Upper lobe of right lung (tissue), 1 donor: ENCODE measurements around the gene ATP13A4. TPM values are rescaled to one million over a fixed set of nuclear protein-coding genes. Genes with fewer than 3 reads are reported as not detected.

Experiments used
- ATAC-seq: fragments of 200-7000 bp; cut with Tn5 transposase; one replicate; pipeline ENCODE4 v1.9.1; 2020; ENCODE audit warnings: mild to moderate bottlenecking, moderate library complexity
- DNase-seq: peaks from one replicate; pipeline ENCODE4 v3.0.0-alpha.2; 2020
- H3K27ac ChIP-seq: fragments of 200-600 bp; one replicate; pipeline ENCODE4 v1.8.0; 2022
- H3K27me3 ChIP-seq: fragments of 200-600 bp; one replicate; pipeline ENCODE4 v1.8.0; 2022; ENCODE audit warnings: mild to moderate bottlenecking
- H3K36me3 ChIP-seq: fragments of 200-600 bp; one replicate; pipeline ENCODE4 v1.8.0; 2022
- H3K4me1 ChIP-seq: fragments of 200-600 bp; one replicate; pipeline ENCODE4 v1.8.0; 2022
- H3K4me3 ChIP-seq: fragments of 200-600 bp; one replicate; pipeline ENCODE4 v1.8.0; 2022; ENCODE audit warnings: mild to moderate bottlenecking
- H3K9me3 ChIP-seq: fragments of 200-600 bp; one replicate; pipeline ENCODE4 v1.8.0; 2022
- intact Hi-C: fragments of 100-400 bp; cut with DNase I; formaldehyde crosslinking; loops from one replicate; pipeline ENCODE4 v1.11.0; 2022
- total RNA-seq: library from RNA; stranded (reverse); fragmentation: NEBNext Ultra II Directional; extraction: Animal tissue kit (Norgen Biotek cat#: 25700); gene quantifications from one replicate; pipeline ENCODE4 v1.2.1, GENCODE V29; 2021
- TF ChIP-seq, protein P1 (sequence below): fragments of 200-600 bp; IDR thresholded peaks from one replicate; pipeline ENCODE4 v1.8.0; 2022; ENCODE audit warnings: antibody characterized with exemption
- donor health status: DM: no; HTN: yes; CAD: no; lungs with severe emphysema.

The ATP13A4 gene
- total RNA-seq, 1 donor from 2014 or later = 248 TPM

GRCh38 chr3:193559100-193559499 is 4.4 kb upstream of the ATP13A4 start:
- Histone ChIP-seq H3K36me3 (no peaks in the 10 kb centered on the region), H3K27ac (no peak overlapping the region), H3K4me1 (no peaks in the 10 kb centered on the region), H3K27me3 (no peaks in the 10 kb centered on the region), H3K4me3 (no peak overlapping the region), H3K9me3 (no peaks in the 10 kb centered on the region)
- ATAC-seq (no peak), DNase-seq (no peak)
- TF ChIP-seq, protein P1, sequence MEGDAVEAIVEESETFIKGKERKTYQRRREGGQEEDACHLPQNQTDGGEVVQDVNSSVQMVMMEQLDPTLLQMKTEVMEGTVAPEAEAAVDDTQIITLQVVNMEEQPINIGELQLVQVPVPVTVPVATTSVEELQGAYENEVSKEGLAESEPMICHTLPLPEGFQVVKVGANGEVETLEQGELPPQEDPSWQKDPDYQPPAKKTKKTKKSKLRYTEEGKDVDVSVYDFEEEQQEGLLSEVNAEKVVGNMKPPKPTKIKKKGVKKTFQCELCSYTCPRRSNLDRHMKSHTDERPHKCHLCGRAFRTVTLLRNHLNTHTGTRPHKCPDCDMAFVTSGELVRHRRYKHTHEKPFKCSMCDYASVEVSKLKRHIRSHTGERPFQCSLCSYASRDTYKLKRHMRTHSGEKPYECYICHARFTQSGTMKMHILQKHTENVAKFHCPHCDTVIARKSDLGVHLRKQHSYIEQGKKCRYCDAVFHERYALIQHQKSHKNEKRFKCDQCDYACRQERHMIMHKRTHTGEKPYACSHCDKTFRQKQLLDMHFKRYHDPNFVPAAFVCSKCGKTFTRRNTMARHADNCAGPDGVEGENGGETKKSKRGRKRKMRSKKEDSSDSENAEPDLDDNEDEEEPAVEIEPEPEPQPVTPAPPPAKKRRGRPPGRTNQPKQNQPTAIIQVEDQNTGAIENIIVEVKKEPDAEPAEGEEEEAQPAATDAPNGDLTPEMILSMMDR = no peak
- intact Hi-C loops = no loop called here

DNA sequence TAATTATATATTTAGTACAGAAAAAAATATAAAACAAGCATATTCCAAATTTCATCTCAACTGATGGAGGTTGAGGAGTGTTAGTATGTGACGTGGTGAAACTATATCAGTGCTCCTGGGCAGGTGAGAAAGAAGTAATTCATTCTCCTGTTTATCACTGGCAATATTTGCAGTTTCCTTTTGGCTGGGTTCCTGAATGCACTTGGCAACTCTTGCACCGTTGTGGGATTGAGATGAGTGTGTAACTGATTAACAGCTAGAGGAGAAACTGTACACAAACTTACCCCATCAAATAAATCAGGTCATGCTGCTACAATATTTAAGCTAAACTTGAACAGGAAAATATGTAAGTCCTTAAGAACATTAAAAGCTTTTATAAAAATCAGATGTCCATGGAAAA is 2.1 kb upstream of the ATP13A4 start:
- Histone ChIP-seq H3K4me1 (no peaks in the 10 kb centered on the region), H3K4me3 (no peak overlapping the region), H3K27me3 (no peaks in the 10 kb centered on the region), H3K27ac (no peak overlapping the region), H3K9me3 (no peaks in the 10 kb centered on the region), H3K36me3 (no peaks in the 10 kb centered on the region)
- DNase-seq = no peak
- TF ChIP-seq, protein P1 = no peak
- intact Hi-C loops = no loop called here
- ATAC-seq = peak; percentile 34

GRCh38 chr3:193553586-193553985 is 1.1 kb downstream of the ATP13A4 start:
- TF ChIP-seq, protein P1 = no peak
- intact Hi-C loops = no loop called here

GRCh38 chr3:193552923-193553322 is 1.8 kb downstream of the ATP13A4 start:
- intact Hi-C loops = no loop called here
- peak overlapping the region; percentile 42 for H3K4me3 ChIP-seq
- ATAC-seq = peak; percentile 73

More at GRCh38 chr3:193553586-193553985, 1.1 kb downstream of the ATP13A4 start:
- no peaks in the 10 kb centered on the region for H3K27me3 ChIP-seq
- H3K36me3 ChIP-seq = no peaks in the 10 kb centered on the region
- H3K27ac ChIP-seq = peak overlapping the region; percentile 66
- no peaks in the 10 kb centered on the region for H3K4me1 ChIP-seq
- DNase-seq = no peak
- H3K4me3 ChIP-seq = peak overlapping the region; percentile 42
- no peak for ATAC-seq
- no peaks in the 10 kb centered on the region for H3K9me3 ChIP-seq

GRCh38 chr3:193548406-193548805 is 6.3 kb downstream of the ATP13A4 start:
- Histone ChIP-seq H3K27me3 (no peaks in the 10 kb centered on the region), H3K4me1 (no peaks in the 10 kb centered on the region), H3K36me3 (no peaks in the 10 kb centered on the region), H3K27ac (no peak overlapping the region), H3K4me3 (no peak overlapping the region), H3K9me3 (no peaks in the 10 kb centered on the region)
- intact Hi-C loops = no loop called here
- ATAC-seq = no peak
- TF ChIP-seq, protein P1 = no peak
- DNase-seq = no peak

More at GRCh38 chr3:193552923-193553322, 1.8 kb downstream of the ATP13A4 start:
- TF ChIP-seq, protein P1 = no peak
- Histone ChIP-seq H3K9me3 (no peaks in the 10 kb centered on the region), H3K27ac (peak overlapping the region; percentile 66), H3K27me3 (no peaks in the 10 kb centered on the region), H3K4me1 (no peaks in the 10 kb centered on the region), H3K36me3 (no peaks in the 10 kb centered on the region)
- no peak for DNase-seq

DNA sequence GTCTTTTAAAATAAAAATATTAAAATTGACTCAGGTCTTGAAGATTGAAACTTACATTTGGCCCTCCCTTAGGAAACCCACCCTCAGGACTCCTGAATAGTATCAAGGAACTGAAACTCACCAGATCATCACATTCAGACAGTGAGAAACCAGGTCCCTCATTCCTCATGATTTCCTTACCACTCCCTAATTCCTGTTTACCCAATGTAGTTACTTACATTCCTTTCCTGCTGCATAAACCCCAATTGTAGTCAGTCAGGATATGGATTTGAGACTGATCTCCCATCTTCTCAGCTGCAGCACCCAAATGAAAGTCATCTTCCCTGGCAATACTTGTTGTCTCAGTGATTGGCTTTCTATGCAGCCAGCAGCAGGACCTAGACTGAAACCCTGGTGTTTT is 8.6 kb downstream of the ATP13A4 start:
- Histone ChIP-seq H3K4me1 (no peaks in the 10 kb centered on the region), H3K4me3 (no peak overlapping the region), H3K27me3 (no peaks in the 10 kb centered on the region), H3K36me3 (no peaks in the 10 kb centered on the region), H3K27ac (no peak overlapping the region), H3K9me3 (no peaks in the 10 kb centered on the region)
- intact Hi-C loops = no loop called here
- TF ChIP-seq, protein P1 = no peak
- peak; percentile 41 for ATAC-seq
- no peak for DNase-seq
